ENCODE data around the gene LHX1. TPM values are rescaled to one million over a fixed set of nuclear protein-coding genes. Genes with fewer than 3 reads are reported as not detected.

The LHX1 gene
- total and polyA plus RNA-seq, 4 donors = not detected

DNA sequence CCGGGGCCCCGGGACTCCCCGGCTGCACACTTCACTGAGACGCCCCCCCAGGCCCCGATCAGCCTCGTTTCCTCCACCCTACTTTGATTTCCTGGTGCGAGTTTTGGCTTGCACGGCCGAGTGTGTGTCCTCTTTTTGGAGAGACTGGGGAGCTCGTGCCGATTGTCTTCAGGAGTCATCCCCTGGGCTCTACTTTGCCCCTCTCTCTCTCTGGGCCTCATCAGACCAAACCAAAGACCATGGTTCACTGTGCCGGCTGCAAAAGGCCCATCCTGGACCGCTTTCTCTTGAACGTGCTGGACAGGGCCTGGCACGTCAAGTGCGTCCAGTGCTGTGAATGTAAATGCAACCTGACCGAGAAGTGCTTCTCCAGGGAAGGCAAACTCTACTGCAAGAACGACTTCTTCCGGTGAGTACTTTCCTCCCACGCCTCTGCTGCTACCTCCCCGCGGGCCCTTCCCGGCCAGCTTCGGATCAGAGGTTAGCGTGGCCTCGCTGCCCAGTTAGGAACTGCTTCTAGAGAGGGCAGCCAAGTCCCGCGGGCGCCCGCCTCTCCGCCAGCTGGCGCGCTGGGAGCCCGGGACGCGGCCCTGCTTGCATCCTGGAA lies 787 bp downstream of the LHX1 start:
- 2 to 4% methylated on average over 36 of the region's 36 CpGs for WGBS, 2 donors
- H3K36me3 ChIP-seq (ENCODE audit: control insufficient read depth in 4 of 4, insufficient read depth in 4 of 4, low read length in 4 of 4) = no peaks in the 10 kb centered on the region
- no peak overlapping the region for H3K4me3 ChIP-seq
- H3K4me1 ChIP-seq (ENCODE audit: control insufficient read depth in 5 of 5, insufficient read depth in 5 of 5, low read length in 5 of 5) = peaks cover 0 to 59% (median 14%) of the 10 kb centered on the region in 5 donors
- no peak overlapping the region for H3K9ac ChIP-seq (ENCODE audit: insufficient read depth in 1 of 2, low read length in 2 of 2)
- peak in 1 of 3 donors; percentile 25 for DNase-seq
- peaks cover 9 to 99% (median 91%) of the 10 kb centered on the region in 3 donors for H3K27me3 ChIP-seq (ENCODE audit: control insufficient read depth in 3 of 3, insufficient read depth in 3 of 3, low read length in 2 of 3)
- H3K27ac ChIP-seq (ENCODE audit: low read depth in 1 of 2, low read length in 1 of 2) = no peak overlapping the region
- TF ChIP-seq, protein P1, sequence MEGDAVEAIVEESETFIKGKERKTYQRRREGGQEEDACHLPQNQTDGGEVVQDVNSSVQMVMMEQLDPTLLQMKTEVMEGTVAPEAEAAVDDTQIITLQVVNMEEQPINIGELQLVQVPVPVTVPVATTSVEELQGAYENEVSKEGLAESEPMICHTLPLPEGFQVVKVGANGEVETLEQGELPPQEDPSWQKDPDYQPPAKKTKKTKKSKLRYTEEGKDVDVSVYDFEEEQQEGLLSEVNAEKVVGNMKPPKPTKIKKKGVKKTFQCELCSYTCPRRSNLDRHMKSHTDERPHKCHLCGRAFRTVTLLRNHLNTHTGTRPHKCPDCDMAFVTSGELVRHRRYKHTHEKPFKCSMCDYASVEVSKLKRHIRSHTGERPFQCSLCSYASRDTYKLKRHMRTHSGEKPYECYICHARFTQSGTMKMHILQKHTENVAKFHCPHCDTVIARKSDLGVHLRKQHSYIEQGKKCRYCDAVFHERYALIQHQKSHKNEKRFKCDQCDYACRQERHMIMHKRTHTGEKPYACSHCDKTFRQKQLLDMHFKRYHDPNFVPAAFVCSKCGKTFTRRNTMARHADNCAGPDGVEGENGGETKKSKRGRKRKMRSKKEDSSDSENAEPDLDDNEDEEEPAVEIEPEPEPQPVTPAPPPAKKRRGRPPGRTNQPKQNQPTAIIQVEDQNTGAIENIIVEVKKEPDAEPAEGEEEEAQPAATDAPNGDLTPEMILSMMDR (IDR thresholded peaks at IDR 0.05; ENCODE audit: control extremely low read depth, extremely low read depth) = no peak
- ATAC-seq (ENCODE audit: insufficient read depth, low FRiP score) = no peak
- peaks cover 0 to 17% (median 0%) of the 10 kb centered on the region in 4 donors for H3K9me3 ChIP-seq (ENCODE audit: control insufficient read depth in 4 of 4, insufficient read depth in 3 of 4, low read length in 3 of 4)

DNA sequence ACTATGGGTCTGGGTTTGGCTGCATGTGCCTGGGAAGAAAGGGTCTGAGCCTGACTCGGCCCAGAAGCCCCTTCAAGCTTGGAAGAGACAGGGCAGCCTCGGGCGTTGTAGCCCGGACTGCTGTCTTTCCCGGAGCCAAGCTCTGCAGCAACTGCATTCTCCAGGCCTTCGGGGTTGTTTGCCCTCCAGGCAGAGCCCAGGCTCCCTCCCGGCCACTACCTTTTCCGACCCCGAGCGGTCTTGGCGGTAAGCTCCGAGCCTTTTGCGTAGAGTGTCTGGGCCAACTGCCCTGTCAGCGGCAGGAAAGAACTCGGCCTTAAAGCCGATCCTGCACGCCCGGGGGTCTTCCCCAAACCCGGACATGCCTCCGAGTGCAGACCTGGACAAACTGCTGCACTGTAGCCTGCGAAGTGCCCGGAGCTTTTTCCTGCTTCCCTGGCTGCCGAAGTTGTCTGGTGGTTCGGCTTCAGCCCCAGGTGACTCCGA lies 1.3 kb downstream of the LHX1 start:
- Histone ChIP-seq H3K27ac (ENCODE audit: low read depth in 1 of 2, low read length in 1 of 2) (no peak overlapping the region), H3K36me3 (ENCODE audit: control insufficient read depth in 4 of 4, insufficient read depth in 4 of 4, low read length in 4 of 4) (no peaks in the 10 kb centered on the region), H3K4me3 (no peak overlapping the region), H3K4me1 (ENCODE audit: control insufficient read depth in 5 of 5, insufficient read depth in 5 of 5, low read length in 5 of 5) (peaks cover 0 to 54% (median 14%) of the 10 kb centered on the region in 5 donors), H3K9ac (ENCODE audit: insufficient read depth in 1 of 2, low read length in 2 of 2) (no peak overlapping the region), H3K9me3 (ENCODE audit: control insufficient read depth in 4 of 4, insufficient read depth in 3 of 4, low read length in 3 of 4) (peaks cover 0 to 17% (median 0%) of the 10 kb centered on the region in 4 donors), H3K27me3 (ENCODE audit: control insufficient read depth in 3 of 3, insufficient read depth in 3 of 3, low read length in 2 of 3) (peaks cover 9 to 99% (median 91%) of the 10 kb centered on the region in 3 donors)
- TF ChIP-seq, protein P1 (IDR thresholded peaks at IDR 0.05; ENCODE audit: control extremely low read depth, extremely low read depth) = no peak
- DNase-seq (peak in 1 of 3 donors; percentile 27), ATAC-seq (ENCODE audit: insufficient read depth, low FRiP score) (no peak)
- WGBS, 2 donors = 1 to 4% methylated on average over 25 of the region's 25 CpGs

DNA sequence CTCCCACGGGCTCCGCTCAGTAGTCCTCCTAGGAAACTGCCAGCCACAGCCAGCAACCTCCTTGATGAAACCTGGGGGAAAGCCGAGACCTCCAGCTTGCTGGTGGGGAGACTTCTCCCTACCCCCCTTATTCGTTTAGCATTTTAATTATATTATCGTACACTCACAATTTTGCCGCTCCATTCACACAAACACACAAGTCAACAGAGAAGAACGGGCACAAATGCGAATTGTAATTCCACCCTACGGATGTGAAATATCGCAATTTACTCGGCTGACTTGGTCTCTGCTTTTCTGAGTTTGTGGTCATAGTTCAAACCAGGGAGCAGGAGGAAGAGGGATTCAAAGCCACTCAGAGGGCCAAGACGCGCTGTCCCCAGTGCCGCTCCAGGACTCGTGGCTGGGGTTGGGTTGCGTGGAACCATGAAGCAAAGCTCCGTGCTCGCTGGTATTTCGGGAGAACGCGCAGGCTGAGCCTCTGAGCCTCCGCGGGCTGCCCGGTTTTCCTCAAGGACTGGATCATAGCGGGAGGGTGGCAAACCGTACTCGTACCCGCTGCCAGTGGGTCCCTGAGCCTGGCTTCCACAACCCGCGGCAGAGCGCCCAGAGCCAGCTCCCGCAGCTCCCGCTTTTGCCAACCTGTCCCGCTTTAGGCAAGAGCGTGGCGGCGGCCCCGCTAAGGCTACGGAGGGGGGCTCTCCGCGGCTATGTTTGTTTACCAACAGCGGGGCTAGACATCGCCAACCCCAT lies 2.0 kb downstream of the LHX1 start:
- ATAC-seq (ENCODE audit: insufficient read depth, low FRiP score) (no peak), DNase-seq (no peak)
- TF ChIP-seq, protein P1 (IDR thresholded peaks at IDR 0.05; ENCODE audit: control extremely low read depth, extremely low read depth) = no peak
- H3K36me3 ChIP-seq (ENCODE audit: control insufficient read depth in 4 of 4, insufficient read depth in 4 of 4, low read length in 4 of 4) = no peaks in the 10 kb centered on the region
- H3K27ac ChIP-seq (ENCODE audit: low read depth in 1 of 2, low read length in 1 of 2) = no peak overlapping the region
- H3K9ac ChIP-seq (ENCODE audit: insufficient read depth in 1 of 2, low read length in 2 of 2) = no peak overlapping the region
- WGBS, 2 donors = 7 to 9% methylated on average over 43 of the region's 43 CpGs
- peaks cover 9 to 99% (median 90%) of the 10 kb centered on the region in 3 donors for H3K27me3 ChIP-seq (ENCODE audit: control insufficient read depth in 3 of 3, insufficient read depth in 3 of 3, low read length in 2 of 3)
- H3K4me1 ChIP-seq (ENCODE audit: control insufficient read depth in 5 of 5, insufficient read depth in 5 of 5, low read length in 5 of 5) = peaks cover 0 to 48% (median 11%) of the 10 kb centered on the region in 5 donors
- peaks cover 0 to 15% (median 0%) of the 10 kb centered on the region in 4 donors for H3K9me3 ChIP-seq (ENCODE audit: control insufficient read depth in 4 of 4, insufficient read depth in 3 of 4, low read length in 3 of 4)
- no peak overlapping the region for H3K4me3 ChIP-seq
